IMR-90 (cell line): ENCODE results near the gene TMEM121B. TPM values are rescaled to one million over a fixed set of nuclear protein-coding genes. Genes with fewer than 3 reads are reported as not detected.

ENCODE experiments used
- ATAC-seq: fragments of 200-7000 bp; cut with Tn5 transposase; 2 replicates; pipeline ENCODE4 v1.9.1; 2020; ENCODE audit warnings: low read depth, mild to moderate bottlenecking, moderate library complexity
- BruUV-seq: library from RNA; stranded (reverse); fragments of 400-500 nt; replicated peaks from 2 replicates; lab custom pipeline; 2021; lab: Mats Ljungman, UMichigan
- CTCF ChIA-PET: fragments of 300-600 bp; formaldehyde crosslinking; extraction: SDS; loops from one replicate; lab custom pipeline; 2021; ENCODE audit warnings: antibody characterized with exemption; lab: Yijun Ruan, JAX
- POLR2A ChIA-PET: fragments of 300-600 bp; sonication (Branson Sonifier 250); formaldehyde crosslinking; loops from one replicate; lab custom pipeline; 2022; ENCODE audit warnings: antibody characterized with exemption; ENCODE audit not compliant: unreplicated experiment; lab: Charles Lee
- DNase-seq: peaks from one replicate; pipeline ENCODE4 v3.0.0; 2013
- H2AFZ ChIP-seq: replicated peaks from 2 replicates; pipeline ENCODE3; 2013; ENCODE audit warnings: low read length, mild to moderate bottlenecking; ENCODE audit not compliant: poor library complexity
- H2AK5ac ChIP-seq: 2 replicates; pipeline ENCODE4 v1.6.1; 2013; ENCODE audit warnings: low read depth, low read length, inconsistent platforms
- H2AK9ac ChIP-seq: replicated peaks from 2 replicates; pipeline ENCODE3; 2013; ENCODE audit warnings: mild to moderate bottlenecking, low read depth, low read length, moderate library complexity; ENCODE audit not compliant: poor library complexity
- H2BK120ac ChIP-seq: 2 replicates; pipeline ENCODE4 v1.6.1; 2013; ENCODE audit warnings: low read depth, low read length, inconsistent platforms
- H2BK15ac ChIP-seq: 3 replicates; pipeline ENCODE4 v1.6.1; 2013; ENCODE audit warnings: low read depth, low read length, inconsistent platforms
- H2BK20ac ChIP-seq: 2 replicates; pipeline ENCODE4 v1.6.1; 2013; ENCODE audit warnings: low read depth, mild to moderate bottlenecking, inconsistent platforms, low read length, moderate library complexity
- H2BK5ac ChIP-seq: 2 replicates; pipeline ENCODE4 v1.6.1; 2013; ENCODE audit warnings: mild to moderate bottlenecking, low read depth, low read length, inconsistent platforms; ENCODE audit not compliant: poor library complexity, severe bottlenecking
- H3K14ac ChIP-seq: replicated peaks from 2 replicates; pipeline ENCODE4 v1.6.1; 2013; ENCODE audit warnings: low read depth, low read length, inconsistent platforms
- H3K18ac ChIP-seq: 2 replicates; pipeline ENCODE4 v1.6.1; 2013; ENCODE audit warnings: low read depth, low read length, control low read depth
- H3K23ac ChIP-seq: 2 replicates; pipeline ENCODE4 v1.6.1; 2013; ENCODE audit warnings: low read depth, low read length, inconsistent platforms
- H3K27ac ChIP-seq: 2 replicates; pipeline ENCODE4 v1.5.1; 2013; ENCODE audit warnings: mild to moderate bottlenecking, control low read depth, low read length; ENCODE audit not compliant: insufficient read depth
- H3K27me3 ChIP-seq: 2 replicates; pipeline ENCODE4 v1.6.1; 2013; ENCODE audit warnings: low read length; ENCODE audit not compliant: control insufficient read depth, insufficient read depth
- H3K36me3 ChIP-seq: 2 replicates; pipeline ENCODE4 v1.6.1; 2013; ENCODE audit warnings: low read length, mixed read lengths; ENCODE audit not compliant: control insufficient read depth, insufficient read depth
- H3K4ac ChIP-seq: 2 replicates; pipeline ENCODE4 v1.6.1; 2013; ENCODE audit warnings: low read depth, low read length, inconsistent platforms
- H3K4me1 ChIP-seq: 2 replicates; pipeline ENCODE4 v1.6.1; 2013; ENCODE audit warnings: low read length, mixed read lengths; ENCODE audit not compliant: control insufficient read depth, insufficient read depth
- H3K4me2 ChIP-seq: 2 replicates; pipeline ENCODE4 v1.6.1; 2013; ENCODE audit warnings: low read depth, mild to moderate bottlenecking, control low read depth, low read length, moderate library complexity
- H3K4me3 ChIP-seq: 2 replicates; pipeline ENCODE4 v1.5.1; 2013; ENCODE audit warnings: low read depth, mild to moderate bottlenecking, control low read depth, low read length, moderate library complexity; ENCODE audit not compliant: insufficient read depth
- H3K56ac ChIP-seq: 2 replicates; pipeline ENCODE4 v1.6.1; 2013; ENCODE audit warnings: low read length, inconsistent platforms; ENCODE audit not compliant: insufficient read depth; ENCODE audit errors: extremely low read depth
- H3K79me1 ChIP-seq, 2 experiments: 2 replicates each; pipeline ENCODE4 v1.6.1; 2013; ENCODE audit warnings: low read length in 2 of 2, inconsistent platforms in 1 of 2, low read depth in 1 of 2
- H3K9ac ChIP-seq: 2 replicates; pipeline ENCODE4 v1.6.1; 2013; ENCODE audit warnings: low read depth, low read length, control low read depth
- H3K9me1 ChIP-seq: 2 replicates; pipeline ENCODE4 v1.6.1; 2013; ENCODE audit warnings: low read length, inconsistent platforms; ENCODE audit not compliant: insufficient read depth
- H3K9me3 ChIP-seq: 2 replicates; pipeline ENCODE4 v1.6.1; 2013; ENCODE audit warnings: low read length; ENCODE audit not compliant: control insufficient read depth, insufficient read depth
- H4K20me1 ChIP-seq: 2 replicates; pipeline ENCODE4 v1.6.1; 2013; ENCODE audit warnings: low read length, inconsistent platforms; ENCODE audit not compliant: insufficient read depth
- H4K5ac ChIP-seq: 2 replicates; pipeline ENCODE4 v1.6.1; 2013; ENCODE audit warnings: mild to moderate bottlenecking, low read depth, low read length, control low read depth
- H4K8ac ChIP-seq, 2 experiments: 2 replicates each; pipeline ENCODE4 v1.6.1; 2013; ENCODE audit warnings: low read depth in 2 of 2, low read length in 2 of 2, control low read depth in 1 of 2, inconsistent platforms in 1 of 2
- H4K91ac ChIP-seq: 2 replicates; pipeline ENCODE4 v1.6.1; 2013; ENCODE audit warnings: low read depth, low read length, inconsistent platforms; ENCODE audit not compliant: insufficient read depth
- BHLHE40 ChIP-seq: fragments of 150-350 bp; IDR thresholded peaks from 2 replicates; pipeline ENCODE4 v1.6.1; 2016; ENCODE audit warnings: mild to moderate bottlenecking, low read depth, low read length
- CEBPB ChIP-seq: IDR thresholded peaks from 2 replicates; pipeline ENCODE4 v1.6.1; 2012; ENCODE audit warnings: low read depth, low read length, improper control_type of control experiment
- CHD1 ChIP-seq: IDR thresholded peaks from 2 replicates; pipeline ENCODE4 v1.6.1; 2012; ENCODE audit warnings: low read depth, low read length, improper control_type of control experiment
- POLR2A ChIP-seq: IDR thresholded peaks from 2 replicates; pipeline ENCODE4 v1.6.1; 2012; ENCODE audit warnings: mild to moderate bottlenecking, low read depth, low read length
- RCOR1 ChIP-seq: IDR thresholded peaks from 2 replicates; pipeline ENCODE4 v1.6.1; 2012; ENCODE audit warnings: mild to moderate bottlenecking, low read length, improper control_type of control experiment; ENCODE audit not compliant: insufficient replicate concordance
- WGBS, 2 experiments: methylation state at CpG; one replicate each; pipeline versions ENCODE4 v1.1.5 to v1.1.7; 2013; ENCODE audit warnings: missing lambda C conversion rate in 2 of 2; ENCODE audit not compliant: insufficient read length in 1 of 2; ENCODE audit errors: extremely low coverage in 2 of 2; 5-methylcytosine and 5-hydroxymethylcytosine counted together
- dilution Hi-C: fragments of 300-500 bp; cut with HindIII; formaldehyde crosslinking; loops from one replicate; pipeline ENCODE4 v1.14.3; 2018; ENCODE audit warnings: low sequenced_read_pairs; ENCODE audit not compliant: unreplicated experiment
- in situ Hi-C: fragments of 300-500 bp; cut with MboI; formaldehyde crosslinking; loops from 3 replicates; pipeline ENCODE4 v1.14.3; 2019; ENCODE audit warnings: low sequenced_read_pairs, inconsistent platforms, mixed read lengths
- intact Hi-C: fragments of 100-400 bp; cut with micrococcal nuclease; formaldehyde crosslinking; loops from 2 replicates; pipeline ENCODE4 v1.10.0; 2022
- polyA plus RNA-seq, 3 experiments: library from polyadenylated mRNA; depleted of rRNA; stranded (reverse); fragments of >200 nt; gene quantifications; 2 replicates each; pipeline ENCODE4 v1.2.3, GENCODE V29; 2012; ENCODE audit warnings: low replicate concordance in 1 of 3
- total RNA-seq: library from RNA; depleted of rRNA; stranded (reverse); fragments of >200 nt; gene quantifications from 2 replicates; pipeline ENCODE4 v1.2.3, GENCODE V29; 2012
- TF ChIP-seq, protein P1 (sequence below): fragments of 150-350 bp; IDR thresholded peaks from 2 replicates; pipeline ENCODE4 v1.6.1; 2017; ENCODE audit warnings: mild to moderate bottlenecking, antibody characterized with exemption, low read length, low read depth

Gene TMEM121B
- total and polyA plus RNA-seq, 2 of the 4 experiments (the other 2 are of a cell fraction) = under 0.01 to 0.29 TPM

DNA sequence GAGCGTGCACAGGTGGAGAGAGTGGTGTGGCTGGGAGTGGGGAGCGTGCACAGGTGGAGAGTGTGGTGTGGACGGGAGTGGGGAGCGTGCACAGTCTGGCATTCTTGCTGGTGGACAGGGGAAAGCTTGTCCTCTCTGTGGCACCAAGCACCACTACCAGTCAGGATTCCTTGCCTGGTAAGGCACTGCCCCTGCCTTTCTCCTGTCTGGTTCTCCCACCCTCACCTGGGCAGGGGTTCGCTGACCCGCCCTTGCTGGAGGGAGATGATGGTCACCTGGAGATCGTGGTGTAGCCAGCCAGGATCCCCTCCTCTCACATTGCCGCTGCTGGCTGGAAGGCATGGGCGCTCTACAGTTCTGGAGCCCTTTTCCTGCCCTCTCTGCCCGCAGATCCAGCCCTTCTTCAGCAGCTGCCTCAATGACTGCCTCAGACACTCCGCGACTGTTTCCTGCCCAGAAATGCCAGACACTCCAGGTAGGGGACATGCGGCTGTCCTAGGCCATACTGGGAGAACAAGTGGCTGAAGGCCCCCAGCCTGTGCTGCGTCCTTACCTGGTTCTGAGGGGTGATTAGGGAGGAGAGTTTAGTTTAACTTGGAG lies 16.7 kb downstream of the TMEM121B start:
- H2AFZ ChIP-seq = no peak overlapping the region
- in situ Hi-C loops = no loop called here
- no peaks in the 10 kb centered on the region for H3K9me3 ChIP-seq
- no peak overlapping the region for H4K5ac ChIP-seq
- no TSS peak for BruUV-seq
- CTCF ChIA-PET = no interaction called here
- 0 out of 4 replicates have a peak, but pooled peaks cover 0 to 3% of the 10 kb centered on the region in 2 experiments for H3K79me1 ChIP-seq
- DNase-seq (no peak), ATAC-seq (no peak)
- no peak overlapping the region for H2BK20ac ChIP-seq
- no peak overlapping the region for H2AK9ac ChIP-seq
- POLR2A ChIA-PET = no interaction called here
- peaks cover 9% of the 10 kb centered on the region; the same call in 1 of the 2 replicates for H4K20me1 ChIP-seq
- H3K4me3 ChIP-seq = no peak overlapping the region
- no peak overlapping the region for H3K14ac ChIP-seq
- no peaks in the 10 kb centered on the region for H3K27me3 ChIP-seq
- no peak overlapping the region for H2BK5ac ChIP-seq
- no peak overlapping the region for H3K9ac ChIP-seq
- dilution Hi-C loops = no loop called here
- 93% methylated on average over 3 of the region's 14 CpGs; no CpG with 5 or more reads in 1 of the 2 experiments for WGBS, 2 experiments
- no peak overlapping the region for H3K27ac ChIP-seq
- H3K23ac ChIP-seq = no peak overlapping the region
- intact Hi-C loops = no loop called here
- no peak overlapping the region for H3K18ac ChIP-seq
- no peak overlapping the region for H2AK5ac ChIP-seq
- H3K36me3 ChIP-seq = peaks cover 72% of the 10 kb centered on the region
- H4K8ac ChIP-seq = no peak overlapping the region
- H3K9me1 ChIP-seq = peaks cover 5% of the 10 kb centered on the region
- TF ChIP-seq RCOR1 (no peak), BHLHE40 (no peak), CEBPB (no peak), CHD1 (no peak), POLR2A (no peak)
- TF ChIP-seq, protein P1, sequence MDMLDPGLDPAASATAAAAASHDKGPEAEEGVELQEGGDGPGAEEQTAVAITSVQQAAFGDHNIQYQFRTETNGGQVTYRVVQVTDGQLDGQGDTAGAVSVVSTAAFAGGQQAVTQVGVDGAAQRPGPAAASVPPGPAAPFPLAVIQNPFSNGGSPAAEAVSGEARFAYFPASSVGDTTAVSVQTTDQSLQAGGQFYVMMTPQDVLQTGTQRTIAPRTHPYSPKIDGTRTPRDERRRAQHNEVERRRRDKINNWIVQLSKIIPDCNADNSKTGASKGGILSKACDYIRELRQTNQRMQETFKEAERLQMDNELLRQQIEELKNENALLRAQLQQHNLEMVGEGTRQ = no peak
- no peak overlapping the region for H3K56ac ChIP-seq
- H3K4ac ChIP-seq = no peak overlapping the region
- no peak overlapping the region for H2BK120ac ChIP-seq
- no peak overlapping the region for H4K91ac ChIP-seq
- H2BK15ac ChIP-seq = no peak overlapping the region
- H3K4me1 ChIP-seq = no peaks in the 10 kb centered on the region
- no peak overlapping the region for H3K4me2 ChIP-seq
